Measurements from ENCODE around the gene TBC1D23. TPM values are rescaled to one million over a fixed set of nuclear protein-coding genes. Genes with fewer than 3 reads are reported as not detected.

Gene TBC1D23
- total and polyA plus RNA-seq, 9 of the 15 experiments (the other 6 are each of a cell fraction or from before 2014, with no cell fraction given) = 23.4 to 85.8 (median 43.7) TPM

DNA sequence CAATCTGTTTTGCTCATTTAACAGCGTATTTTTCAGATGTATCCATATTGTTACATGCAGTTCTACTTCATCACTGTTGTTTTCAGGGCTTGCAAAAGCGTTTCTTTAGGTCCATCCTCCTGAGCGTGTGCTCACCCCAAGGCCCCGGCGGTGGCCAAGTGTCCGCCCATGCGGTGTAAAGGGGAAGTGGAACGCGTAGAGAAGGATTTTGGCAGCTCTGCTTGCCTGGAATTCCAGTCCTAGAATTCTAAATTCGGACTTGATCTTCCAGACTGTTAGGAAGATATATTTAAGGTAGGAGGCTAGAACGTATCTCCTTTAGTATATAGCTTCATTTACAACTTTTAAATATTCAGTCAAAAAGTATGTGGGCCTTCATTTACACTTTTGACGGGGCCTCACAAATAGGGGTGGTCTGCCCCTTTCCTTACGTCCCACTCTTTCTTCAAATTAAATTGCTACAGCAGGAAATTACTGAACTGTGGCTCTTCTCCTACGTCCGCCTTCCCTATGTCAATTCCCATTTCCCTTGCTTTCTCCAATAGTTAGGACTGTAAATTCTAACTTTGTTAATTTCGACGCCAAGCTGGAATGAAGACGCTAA, 609 bp upstream of the TBC1D23 start (continued):
- TF ChIP-seq FOXP1 (CRISPR knock-in tag; IDR thresholded peaks at IDR 0.05) (no peak), ZNF277 (CRISPR knock-in tag; IDR thresholded peaks at IDR 0.05; ENCODE audit: borderline replicate concordance) (no peak), ZNF280B (CRISPR knock-in tag; IDR thresholded peaks at IDR 0.05) (no peak), MEF2A (IDR thresholded peaks at IDR 0.05; ENCODE audit: control insufficient read depth, low read depth, low read length) (no peak), ETV5 (CRISPR knock-in tag; IDR thresholded peaks at IDR 0.05; ENCODE audit: low read depth) (no peak; the same call in 1 of the 2 replicates), PRMT5 (CRISPR knock-in tag; IDR thresholded peaks at IDR 0.05) (no peak), RBM15 (IDR thresholded peaks at IDR 0.05; ENCODE audit: insufficient read depth, low read length) (no peak), IRF2 (CRISPR knock-in tag; IDR thresholded peaks at IDR 0.05) (no peak), MYNN (IDR thresholded peaks at IDR 0.05) (no peak), MYNN (CRISPR knock-in tag; IDR thresholded peaks at IDR 0.05) (no peak), POLR2A (conservative IDR thresholded peaks at IDR 0.05) (peak; percentile 79; the same call in 1 of the 2 replicates), ZBTB5 (IDR thresholded peaks at IDR 0.05) (no peak), TAF15 (IDR thresholded peaks at IDR 0.05; ENCODE audit: low read depth, low read length) (no peak), PHF20 (IDR thresholded peaks at IDR 0.05; ENCODE audit: partially characterized antibody) (peak; percentile 7), ARHGAP35 (IDR thresholded peaks at IDR 0.05; ENCODE audit: partially characterized antibody) (no peak), GATAD2B (IDR thresholded peaks at IDR 0.05; ENCODE audit: borderline replicate concordance) (no peak), POU5F1 (IDR thresholded peaks at IDR 0.05; ENCODE audit: borderline replicate concordance, low read depth, low read length, partially characterized antibody) (no peak), RFX7 (CRISPR knock-in tag; IDR thresholded peaks at IDR 0.05) (no peak), TARDBP (IDR thresholded peaks at IDR 0.05) (no peak), SAP30 (IDR thresholded peaks at IDR 0.05; ENCODE audit: borderline replicate concordance, insufficient read depth, low read depth, low read length, poor library complexity, severe bottlenecking) (no peak), ZBED1 (IDR thresholded peaks at IDR 0.05) (no peak), GABPB1 (CRISPR knock-in tag; IDR thresholded peaks at IDR 0.05) (no peak), DLX4 (CRISPR knock-in tag; IDR thresholded peaks at IDR 0.05) (no peak), ZNF23 (CRISPR knock-in tag; IDR thresholded peaks at IDR 0.05) (no peak), ZNF143 (CRISPR knock-in tag; IDR thresholded peaks at IDR 0.05) (no peak), LCOR (CRISPR knock-in tag; IDR thresholded peaks at IDR 0.05) (0 out of 2 replicates have a peak, but pooled peaks have one; percentile 7), TAF9B (IDR thresholded peaks at IDR 0.05; ENCODE audit: partially characterized antibody) (no peak)

Measured in K562 (cell line).